Fibroblast of skin of abdomen (primary cell): Measurements from ENCODE around the gene SULT1B1. TPM values are rescaled to one million over a fixed set of nuclear protein-coding genes. Genes with fewer than 3 reads are reported as not detected.
"Not testable (repeated sequence)": the region's sequence is repeated elsewhere in the genome, so short reads cannot be mapped to it uniquely, and the experiment has no call there.

Experiments
- DNase-seq: peaks from one replicate; pipeline ENCODE4 v3.0.0-alpha.2; 2013
- polyA plus RNA-seq, 2 experiments: library from polyadenylated mRNA; unstranded; fragments of 120-200 nt; gene quantifications; one replicate each; pipeline ENCODE4 v1.2.1, GENCODE V29; 2013; ENCODE audit not compliant: insufficient read length in 2 of 2

SULT1B1 gene
- polyA plus RNA-seq (2013, experiment 1 of 2; ENCODE audit: insufficient read length): 0.26 TPM
- polyA plus RNA-seq (2013, experiment 2 of 2; ENCODE audit: insufficient read length): 0.09 TPM

DNA sequence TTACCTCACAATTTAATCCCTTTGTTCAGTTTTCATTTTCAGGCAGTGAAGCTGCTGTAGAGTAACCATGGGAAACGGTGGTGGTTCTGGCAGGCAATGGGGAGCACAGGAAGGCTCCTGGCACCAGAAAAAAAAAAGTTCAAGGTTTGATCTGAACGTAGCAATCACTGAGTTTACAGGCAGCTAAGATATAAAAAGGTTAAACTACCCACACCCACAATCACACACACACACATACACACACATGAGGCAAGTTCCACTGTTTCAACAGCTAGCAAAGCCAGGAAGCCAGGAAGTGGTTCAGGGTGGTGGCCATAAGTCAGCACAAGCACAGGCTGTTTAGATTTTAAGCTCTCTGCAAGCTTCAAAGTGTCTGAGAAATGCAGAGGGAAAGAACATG lies at the start of gene SULT1B1:
Gene SULT1B1, minus strand, starts transcription at position 166 of the 400 bp plus-strand sequence. CDS start 5,403 bp downstream, outside the sequence.
- DNase-seq: peak; percentile 70

DNA sequence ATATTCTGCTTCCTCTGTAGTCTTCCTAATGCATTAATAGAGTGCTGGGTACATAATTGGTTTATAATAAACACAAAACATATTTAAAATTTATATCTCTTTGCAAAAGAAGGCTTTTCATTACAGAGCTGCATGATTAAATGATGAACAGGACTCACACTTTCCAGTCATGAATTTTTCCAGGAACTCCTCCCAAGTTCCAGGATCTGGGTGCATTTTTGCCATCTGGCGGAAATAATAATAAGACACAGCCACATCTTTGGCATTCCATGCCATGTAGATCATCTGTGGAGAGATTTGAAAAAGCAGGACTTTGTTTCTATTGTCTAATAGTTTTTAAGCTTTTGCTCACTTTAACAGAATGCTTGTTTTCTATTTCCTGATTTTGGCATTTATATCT lies 40.2 kb upstream of the SULT1B1 start:
- peak; percentile 72 for DNase-seq

DNA sequence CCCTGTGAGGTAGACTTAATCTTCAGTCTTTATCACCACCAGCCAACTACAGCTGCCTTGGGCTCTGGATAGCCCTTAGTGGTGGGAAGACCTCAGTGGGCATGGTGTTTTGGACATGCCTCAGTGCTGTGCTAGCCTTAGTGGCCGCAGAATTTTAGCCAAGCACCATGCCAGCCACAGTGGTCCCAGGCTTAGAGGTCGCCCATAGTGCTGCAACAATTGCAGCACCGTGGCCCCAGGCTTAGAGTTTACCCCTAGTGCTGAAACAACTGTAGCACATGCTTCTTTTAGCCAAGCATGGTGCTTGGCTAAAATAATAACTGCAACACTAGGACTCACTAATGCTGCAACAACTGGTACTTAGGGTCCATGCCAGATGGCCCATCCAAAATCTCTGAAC lies 38.9 kb upstream of the SULT1B1 start:
- DNase-seq: no peak

DNA sequence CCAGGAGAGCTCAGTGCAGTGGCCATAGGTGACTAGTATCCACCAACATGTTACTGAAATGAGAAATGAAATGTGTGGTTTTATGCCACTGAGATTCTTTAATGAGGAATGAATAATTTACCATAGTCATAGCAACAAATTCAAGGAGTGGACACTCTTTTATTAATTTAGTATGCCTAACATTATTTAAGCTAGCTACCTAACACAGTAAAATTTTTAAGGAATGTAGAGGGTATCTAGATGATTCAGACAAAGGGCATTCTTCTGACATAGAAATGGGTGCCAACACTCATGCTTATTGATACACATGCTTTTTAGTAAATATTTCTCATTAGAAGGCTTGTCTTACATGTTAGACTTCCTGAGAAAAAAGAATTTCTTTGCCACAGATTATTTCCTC lies 33.3 kb upstream of the SULT1B1 start:
- DNase-seq: no peak

DNA sequence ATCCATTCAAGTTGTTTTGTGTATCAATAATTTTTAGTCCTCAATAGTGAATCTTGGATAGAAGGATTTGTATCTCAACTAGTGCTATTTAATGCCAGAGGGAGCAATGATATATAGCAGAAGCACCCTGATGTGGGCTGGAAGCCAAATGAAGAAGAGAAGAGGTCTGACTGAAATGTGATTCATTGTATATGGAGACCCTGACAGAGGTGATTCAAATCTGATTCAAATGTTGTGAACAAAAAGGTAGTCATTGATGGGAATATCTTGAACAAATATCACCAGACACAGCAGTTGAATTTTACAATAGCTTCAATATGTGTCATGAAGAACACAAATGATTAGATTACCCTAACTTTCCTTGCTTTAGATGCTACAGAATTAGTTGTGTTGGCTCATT lies 27.5 kb upstream of the SULT1B1 start:
- DNase-seq: peak; percentile 24

DNA sequence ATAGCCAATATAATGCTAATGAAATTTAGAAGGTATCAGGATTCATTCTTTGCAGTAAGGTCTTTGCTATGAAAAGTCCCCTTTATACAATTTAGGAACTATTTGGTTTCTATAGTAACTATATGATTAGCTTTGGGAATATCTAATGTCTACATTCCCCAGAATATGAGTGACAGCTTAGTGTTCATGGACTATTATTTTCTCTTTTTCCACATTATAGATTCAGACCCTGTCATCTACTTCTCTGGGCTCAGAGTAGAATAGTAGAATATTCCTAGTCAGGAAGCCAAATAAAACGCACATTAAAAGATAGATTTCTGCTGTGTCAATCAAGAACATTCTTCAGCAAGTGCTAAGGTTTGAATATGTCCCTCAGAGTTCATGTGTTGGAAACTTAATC lies 26.1 kb upstream of the SULT1B1 start:
- no peak for DNase-seq

DNA sequence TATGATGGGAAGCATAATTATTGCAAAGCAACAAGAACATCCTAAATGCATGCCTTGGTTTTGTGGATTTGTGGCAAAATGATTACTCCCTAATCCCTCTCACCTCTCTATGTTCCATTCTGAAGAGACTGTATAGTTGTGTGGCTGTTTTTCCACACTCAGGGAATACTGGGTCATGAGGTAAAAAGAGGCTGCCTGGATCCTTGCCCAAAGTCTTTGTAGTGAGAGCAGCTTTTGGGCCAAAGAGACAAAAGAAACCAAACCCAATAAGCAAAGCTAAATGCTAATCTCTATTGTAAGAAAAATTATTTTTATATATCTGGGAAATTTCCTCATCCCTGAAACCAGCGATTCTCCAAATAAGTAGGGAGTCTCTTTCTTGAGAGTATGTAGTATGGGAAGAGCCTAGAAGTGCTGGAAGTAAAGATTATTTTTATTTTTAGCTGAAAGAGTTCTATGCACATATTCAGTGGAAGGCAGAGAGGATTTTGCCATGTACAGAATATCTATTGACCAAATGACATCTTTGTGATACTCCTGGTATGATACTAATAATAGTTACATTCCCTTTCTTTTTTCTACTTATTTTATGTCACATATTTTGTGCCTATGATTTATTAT lies 24.9 kb upstream of the SULT1B1 start:
- DNase-seq: no peak

DNA sequence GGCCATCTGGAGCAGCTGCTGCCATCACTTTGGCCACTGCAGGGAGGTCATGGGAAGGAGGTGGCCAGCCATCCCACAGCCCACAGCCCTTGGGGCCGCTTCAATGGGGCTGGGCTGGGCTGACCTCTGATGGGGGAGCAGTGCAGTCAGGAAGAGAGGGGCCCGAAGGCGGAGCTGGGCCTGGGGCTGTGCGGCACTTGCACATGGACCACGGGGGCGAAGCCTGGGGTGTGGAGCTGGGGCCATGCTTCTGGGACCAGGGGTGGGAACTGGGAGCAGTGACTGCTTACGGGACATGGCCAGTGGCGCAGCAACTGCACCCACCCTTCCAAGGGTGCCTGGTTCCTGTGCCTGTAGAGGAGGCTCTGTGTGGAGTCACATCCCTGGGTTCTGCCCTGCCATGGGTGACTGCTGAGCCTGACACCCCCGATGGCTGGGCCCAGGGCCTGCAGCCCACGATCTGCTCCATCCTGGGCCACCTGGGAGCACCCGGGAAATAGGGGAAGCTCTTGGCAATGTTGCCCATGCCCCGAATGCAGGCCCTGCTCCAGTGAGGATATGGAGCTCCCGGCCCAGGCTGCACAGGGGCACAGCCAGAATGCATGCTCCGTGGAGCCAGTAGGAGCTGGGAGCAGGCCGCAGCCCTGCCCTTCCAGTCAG lies 22.4 kb upstream of the SULT1B1 start:
- no peak for DNase-seq

DNA sequence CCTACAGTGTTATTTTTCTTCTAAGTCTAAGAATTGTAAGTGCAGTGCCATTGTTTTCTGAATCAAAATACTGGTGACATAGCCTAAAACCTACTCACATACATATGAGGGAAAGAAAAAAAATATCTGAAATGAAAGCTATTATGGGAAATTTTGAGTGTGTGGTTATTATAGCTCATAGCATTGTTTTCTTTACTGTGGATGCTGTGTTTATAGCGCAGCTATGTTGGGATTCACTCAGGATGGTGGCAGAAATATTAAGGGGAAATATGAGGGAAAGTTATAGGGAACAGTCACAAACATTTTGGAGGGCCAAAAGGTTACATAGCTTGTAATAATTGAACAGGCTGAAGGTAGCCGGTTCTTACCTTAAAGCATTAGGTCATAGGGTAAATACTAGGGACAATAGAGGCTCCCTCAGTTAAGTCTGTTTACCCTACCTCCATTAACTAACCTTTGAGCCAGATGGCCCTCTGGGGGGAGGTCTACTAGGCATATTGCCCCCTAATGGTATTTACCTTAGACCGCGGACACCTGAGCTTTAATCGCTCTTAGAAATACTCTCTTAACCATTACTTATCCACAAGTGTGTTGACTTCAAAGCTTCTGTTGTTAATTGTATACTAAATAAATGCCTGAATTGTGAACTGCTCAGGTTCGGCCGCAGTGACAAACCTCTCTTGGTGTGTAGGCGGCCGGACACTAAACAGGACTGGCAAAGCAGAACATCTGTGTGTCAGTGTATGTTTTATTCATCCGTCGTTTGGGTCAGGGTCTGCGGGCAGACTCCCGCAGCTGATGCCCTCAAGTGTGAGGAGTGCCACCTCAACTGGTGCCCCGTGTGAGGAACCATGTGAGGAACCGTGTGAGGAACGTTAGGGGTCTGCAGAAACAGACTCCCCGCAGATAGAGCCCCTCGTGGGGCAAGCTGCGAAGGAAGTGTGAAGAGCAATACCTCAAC lies 21.3 kb upstream of the SULT1B1 start:
- DNase-seq: no peak

DNA sequence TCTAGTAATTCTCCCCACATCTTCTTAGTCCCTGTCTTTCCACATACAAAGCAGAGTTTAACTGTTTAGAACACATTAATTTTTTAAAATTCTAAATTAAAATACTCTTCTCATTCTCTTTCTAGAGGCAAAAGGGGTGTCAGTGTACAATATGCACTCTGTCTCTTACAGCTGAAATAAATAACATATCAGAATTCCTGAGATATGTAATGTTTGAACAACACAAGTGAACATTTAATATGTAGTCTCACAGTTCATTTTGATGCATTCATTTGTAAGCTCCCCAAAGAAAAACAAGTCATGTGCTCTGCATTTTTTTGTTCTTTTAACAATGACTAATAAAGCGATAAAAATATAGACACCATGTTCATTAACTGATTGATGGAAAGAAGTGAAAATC lies 19.7 kb upstream of the SULT1B1 start:
- no peak for DNase-seq

DNA sequence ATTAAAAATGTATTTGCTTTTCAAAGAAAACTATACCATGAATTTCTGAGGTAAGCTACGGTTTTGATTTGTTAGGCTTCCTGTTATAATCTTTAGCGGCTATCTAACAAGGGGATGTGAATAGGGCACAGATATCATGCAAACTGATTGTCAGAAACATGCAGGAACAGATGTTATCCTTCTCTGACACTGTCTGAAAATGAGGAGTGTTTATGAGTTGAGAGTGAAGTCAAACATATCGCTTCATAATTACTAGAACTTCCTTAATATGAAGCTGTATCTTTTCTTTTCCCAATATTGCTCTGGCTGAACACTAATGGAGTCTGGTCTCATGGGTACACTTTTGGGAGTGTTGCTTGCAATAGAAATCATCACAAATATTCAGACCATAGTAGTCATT lies 16.3 kb upstream of the SULT1B1 start:
- DNase-seq: no peak

DNA sequence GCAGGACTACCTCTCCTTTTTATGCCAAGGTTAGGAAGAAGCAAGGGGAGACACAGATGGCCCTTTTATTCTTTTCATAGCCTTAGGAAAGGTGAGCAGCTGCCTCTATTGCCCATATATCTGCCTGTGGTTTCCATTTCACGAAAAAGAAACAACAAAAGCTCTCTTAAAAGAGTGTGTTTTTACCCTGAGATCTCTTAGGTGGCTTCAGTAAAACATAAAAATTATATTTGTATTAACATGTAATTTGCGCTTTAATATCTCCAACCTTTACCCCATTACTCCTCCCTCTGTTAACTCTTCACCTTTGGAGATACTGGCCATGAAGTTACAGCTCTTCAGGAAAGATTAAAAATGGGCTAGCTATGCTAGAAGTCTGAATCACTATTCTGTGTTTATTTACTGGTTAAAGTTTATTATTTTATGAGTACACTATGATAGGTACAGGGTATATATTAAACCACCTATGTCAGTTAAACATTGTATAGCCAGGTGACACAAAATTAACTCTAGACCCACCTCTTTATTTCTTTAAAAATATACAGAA lies 15.0 kb upstream of the SULT1B1 start:
- DNase-seq: no peak

DNA sequence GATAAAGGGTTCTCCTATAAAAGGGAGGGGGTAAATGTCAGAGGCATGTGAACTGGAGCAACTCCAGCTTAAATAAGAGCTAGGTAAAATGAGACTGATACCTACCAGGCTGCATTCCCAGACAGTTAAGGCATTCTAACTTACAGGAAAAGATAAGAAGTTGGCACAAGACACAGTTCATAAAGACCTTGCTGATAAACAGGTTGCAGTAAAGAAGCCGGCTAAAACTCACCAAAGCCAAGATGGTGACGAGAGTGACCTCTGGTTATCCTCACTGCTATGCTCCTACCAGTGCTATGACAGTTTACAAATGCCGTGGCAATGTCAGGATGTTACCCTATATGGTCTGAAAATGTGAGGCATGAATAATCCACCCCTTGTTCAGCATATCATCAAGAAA lies 13.1 kb upstream of the SULT1B1 start:
- no peak for DNase-seq

DNA sequence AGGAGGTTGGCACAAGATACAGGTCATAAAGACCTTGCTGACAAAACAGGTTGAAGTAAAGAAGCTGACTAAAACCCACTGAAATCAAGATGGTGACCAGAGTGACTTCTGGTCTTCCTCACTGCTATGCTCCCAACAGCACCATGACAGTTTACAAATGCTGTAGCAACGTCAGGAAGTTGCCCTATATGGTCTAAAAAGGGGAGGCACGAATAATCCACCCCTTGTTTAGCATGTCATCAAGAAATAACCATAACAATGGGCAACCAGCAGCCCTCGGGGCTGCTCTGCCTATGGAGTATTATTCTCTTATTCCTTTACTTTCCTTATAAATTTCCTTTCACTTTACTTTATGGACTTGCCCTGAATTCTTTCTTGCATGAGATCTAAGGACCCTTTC lies 8.1 kb upstream of the SULT1B1 start:
- not testable (repeated sequence) for DNase-seq

DNA sequence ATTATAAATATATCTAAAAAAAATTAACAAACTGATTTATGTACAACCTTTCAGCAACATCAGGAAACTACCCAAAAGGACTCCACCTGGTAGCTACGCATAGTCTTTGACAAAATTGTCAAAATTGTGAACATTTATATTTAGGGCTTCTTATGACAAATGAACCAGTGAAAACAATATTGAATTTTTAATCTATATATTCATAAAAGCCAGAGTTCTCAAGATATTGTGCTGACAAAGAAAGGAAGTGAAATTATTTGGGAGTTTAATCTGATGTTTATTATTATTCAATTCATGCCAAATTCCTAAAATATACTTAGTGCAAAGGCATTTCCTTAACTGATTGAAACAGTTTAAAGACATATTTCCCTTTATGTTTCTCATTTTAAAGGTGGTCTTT lies 5.3 kb upstream of the SULT1B1 start:
- no peak for DNase-seq

DNA sequence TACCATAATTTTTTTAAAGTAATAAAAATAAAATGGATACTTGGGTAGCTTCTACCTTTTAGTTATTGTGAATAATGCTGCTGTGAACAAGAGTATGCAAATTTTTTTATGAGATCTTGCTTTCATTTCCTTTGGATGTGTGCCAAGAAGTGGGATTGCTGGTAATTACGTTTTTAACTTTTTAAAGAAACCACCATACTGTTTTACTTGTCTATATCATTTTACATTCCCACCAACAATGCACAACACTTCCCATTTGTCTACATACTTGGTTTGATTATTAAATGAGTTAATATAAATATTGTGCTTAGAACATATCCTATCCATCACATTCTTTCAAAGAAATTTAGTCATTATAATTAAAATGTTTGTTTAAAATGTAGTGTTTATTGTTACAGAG lies 3.9 kb upstream of the SULT1B1 start:
- no peak for DNase-seq

DNA sequence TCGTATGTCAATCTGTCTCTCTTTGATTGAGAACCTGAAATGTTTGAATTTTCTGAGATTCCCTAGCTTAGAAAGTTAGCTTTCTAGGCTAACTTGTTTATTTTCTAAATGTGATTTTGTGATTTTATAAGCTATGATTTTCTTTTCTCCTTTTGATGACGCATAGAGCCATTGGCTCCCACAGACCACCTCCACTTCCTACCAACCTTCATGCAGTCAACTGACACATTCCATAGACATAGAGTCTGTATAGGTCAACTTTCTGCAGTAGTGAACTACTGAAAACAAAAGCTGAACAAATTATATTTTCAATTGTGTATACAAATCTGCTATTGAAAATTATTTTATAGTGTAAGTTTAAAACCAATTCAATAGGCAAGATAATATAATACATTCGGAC lies 2.8 kb upstream of the SULT1B1 start:
- DNase-seq: no peak

DNA sequence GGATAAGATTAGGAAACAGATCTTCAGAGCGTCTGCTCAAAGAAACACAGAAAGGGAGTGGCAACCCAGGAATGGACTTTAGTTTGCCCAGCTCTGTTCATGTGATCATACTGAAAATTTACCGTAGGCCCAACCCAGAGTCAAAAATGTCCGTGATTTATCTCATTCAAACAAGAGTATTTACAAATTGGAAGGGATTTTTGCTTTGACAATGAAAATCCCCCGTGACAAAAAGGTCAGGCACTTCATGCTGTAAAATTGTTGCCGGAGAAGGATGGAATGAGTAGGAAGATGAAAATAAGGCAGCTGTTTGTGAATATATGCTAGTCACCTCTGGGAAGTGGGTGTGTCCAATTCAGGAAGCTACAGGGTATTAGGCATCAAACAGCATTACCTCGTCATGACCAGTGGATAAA lies 1.2 kb downstream of the SULT1B1 start:
- DNase-seq: no peak

DNA sequence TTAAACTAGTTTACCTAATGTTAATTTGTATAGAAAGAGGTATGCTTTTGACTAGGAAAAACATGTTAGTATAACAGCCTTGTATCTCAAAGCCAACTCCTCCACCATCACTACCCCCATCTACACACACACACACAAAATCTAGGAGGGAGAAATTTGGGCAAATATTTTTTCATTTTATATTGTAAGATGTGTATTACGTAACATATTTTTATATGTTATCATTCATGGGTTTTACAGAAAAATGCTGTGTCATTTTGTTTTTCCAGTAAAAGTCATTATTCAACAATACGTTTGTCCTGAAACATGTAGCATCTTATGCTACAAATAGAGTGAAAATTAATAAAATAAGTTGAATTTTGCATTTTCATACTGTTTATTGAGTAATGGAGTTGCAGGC lies 3.0 kb downstream of the SULT1B1 start:
- DNase-seq: no peak

DNA sequence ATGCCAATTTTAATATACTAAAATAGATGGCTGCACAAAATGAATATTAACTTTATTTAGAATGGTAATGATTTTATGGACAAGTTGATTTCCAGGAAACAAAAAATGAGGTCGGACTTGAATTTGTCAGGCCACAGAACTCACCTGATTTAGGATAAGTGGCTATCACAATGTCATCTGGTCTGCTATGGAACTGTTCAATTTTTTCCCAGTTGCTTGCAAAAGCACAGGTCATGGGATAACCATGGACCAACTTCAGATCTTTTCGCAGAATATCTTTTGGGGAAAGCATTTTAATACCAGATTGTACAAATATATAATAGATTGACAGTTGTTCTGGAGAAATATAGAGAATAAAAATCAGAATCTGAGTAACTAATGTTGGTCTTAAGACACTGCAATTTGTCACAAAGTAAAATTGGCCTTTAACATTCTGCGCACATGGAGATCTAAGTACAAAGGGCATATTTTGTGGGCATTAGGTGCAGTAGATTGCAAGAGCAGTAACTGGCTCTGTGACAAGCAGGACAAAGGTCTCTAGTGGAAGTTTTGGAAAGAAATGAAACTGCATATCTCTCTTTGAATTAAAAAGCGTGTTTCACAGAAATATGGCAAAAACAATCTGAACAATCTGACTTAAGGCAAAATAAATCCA lies 5.4 kb downstream of the SULT1B1 start:
- DNase-seq: no peak

DNA sequence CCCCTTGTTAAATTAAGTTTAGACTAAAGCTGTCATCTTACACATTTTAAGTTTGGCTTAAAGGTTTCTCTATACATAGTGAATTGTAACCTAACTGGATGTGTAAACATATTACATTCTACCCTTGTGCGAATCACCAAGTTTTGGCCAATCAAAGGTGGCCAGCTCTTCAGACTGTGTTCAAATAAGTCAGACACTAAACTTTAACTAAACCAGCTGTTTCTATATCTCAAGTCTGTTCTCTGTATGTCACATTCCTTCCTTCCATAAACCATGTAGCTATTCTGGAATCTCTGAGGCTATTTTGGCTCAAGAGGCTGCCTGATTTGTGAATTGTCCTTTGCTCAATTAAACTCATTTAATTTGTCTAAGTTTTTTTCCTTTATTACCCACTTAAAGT lies 6.7 kb downstream of the SULT1B1 start:
- DNase-seq: peak; percentile 50

DNA sequence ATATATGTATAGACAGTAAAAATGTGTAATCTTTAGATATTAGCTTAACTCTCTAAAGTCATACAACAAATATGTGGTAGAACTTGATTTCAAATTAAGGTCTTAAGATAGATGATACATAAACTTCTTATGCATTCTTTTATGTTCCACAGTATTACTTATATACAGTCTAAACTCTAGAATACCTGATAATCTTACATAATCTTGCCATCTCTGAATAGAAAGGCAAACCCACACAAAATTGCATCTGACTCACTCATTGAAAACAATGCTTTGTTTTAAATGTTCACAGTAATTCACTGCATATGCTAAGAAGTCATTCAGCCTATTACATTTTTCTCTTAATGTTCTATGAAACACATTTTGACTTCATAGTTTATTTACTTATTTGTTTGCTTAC lies 10.1 kb downstream of the SULT1B1 start:
- DNase-seq: peak; percentile 35
